SKM-1 (cell line): ENCODE results near the gene PTPN23.

Experiments
- DNase-seq: peaks from one replicate; lab custom pipeline; 2025; ENCODE audit not compliant: unreplicated experiment; lab: John Stamatoyannopoulos, UW

Gene PTPN23

GRCh38 chr3:47405820-47406761 lies 25.3 kb downstream of the PTPN23 start:
- no peak for DNase-seq

- DNase-seq = no peak
Observed at GRCh38 chr3:47406762-47407149, 25.9 kb downstream of the PTPN23 start.

GRCh38 chr3:47407237-47407636 lies 26.4 kb downstream of the PTPN23 start:
- no peak for DNase-seq

GRCh38 chr3:47407896-47408838 lies 27.3 kb downstream of the PTPN23 start:
- DNase-seq = no peak

- DNase-seq = no peak
Observed at GRCh38 chr3:47408839-47409229, 28.0 kb downstream of the PTPN23 start.

GRCh38 chr3:47409284-47409683 lies 28.5 kb downstream of the PTPN23 start:
- no peak for DNase-seq

- no peak for DNase-seq
Observed at GRCh38 chr3:47409688-47410416, 29.0 kb downstream of the PTPN23 start.

- no peak for DNase-seq
Observed at GRCh38 chr3:47410417-47410720, 29.5 kb downstream of the PTPN23 start.

- no peak for DNase-seq
Observed at GRCh38 chr3:47410801-47411646, 30.2 kb downstream of the PTPN23 start.

- no peak for DNase-seq
Observed at GRCh38 chr3:47411696-47412452, 31.1 kb downstream of the PTPN23 start.

GRCh38 chr3:47412453-47412756 lies 31.6 kb downstream of the PTPN23 start:
- DNase-seq = no peak

- no peak for DNase-seq
Observed at GRCh38 chr3:47412842-47413520, 32.2 kb downstream of the PTPN23 start.

GRCh38 chr3:47413751-47414150 lies 32.9 kb downstream of the PTPN23 start:
- DNase-seq = no peak

- DNase-seq = no peak
Observed at GRCh38 chr3:47414161-47414564, 33.3 kb downstream of the PTPN23 start.

GRCh38 chr3:47414666-47415587 lies 34.1 kb downstream of the PTPN23 start:
- DNase-seq = no peak

GRCh38 chr3:47416041-47416440 lies 35.2 kb downstream of the PTPN23 start:
- no peak for DNase-seq

GRCh38 chr3:47418167-47419082 lies 37.6 kb downstream of the PTPN23 start:
- no peak for DNase-seq
